HG02870 (cell line): ENCODE measurements around the gene KRTAP5-4.
"Not testable (repeated sequence)": the region's sequence is repeated elsewhere in the genome, so short reads cannot be mapped to it uniquely, and the experiment has no call there.

Source experiments
- ATAC-seq: cut with Tn5 transposase; IDR thresholded peaks from one replicate; pipeline ENCODE4 v1.9.1; 2021; ENCODE audit warnings: mild to moderate bottlenecking, moderate library complexity; ENCODE audit not compliant: unreplicated experiment

KRTAP5-4 gene

GRCh38 chr11:1622086-1622485 lies at the start of gene KRTAP5-4:
TSS of gene KRTAP5-4 (minus strand) at chr11:1622138. CDS start at chr11:1622093, 45 bp downstream.
- no peak for ATAC-seq

GRCh38 chr11:1671658-1672057 lies 49.7 kb upstream of the KRTAP5-4 start:
- no peak for ATAC-seq

GRCh38 chr11:1670905-1671371 lies 49.0 kb upstream of the KRTAP5-4 start:
- no peak for ATAC-seq

- not testable (repeated sequence) for ATAC-seq
Observed at GRCh38 chr11:1670457-1670856, 48.5 kb upstream of the KRTAP5-4 start.

- no peak for ATAC-seq
Observed at GRCh38 chr11:1669546-1670218, 47.7 kb upstream of the KRTAP5-4 start.

- ATAC-seq, result no peak
Observed at GRCh38 chr11:1668911-1669473, 47.1 kb upstream of the KRTAP5-4 start.

GRCh38 chr11:1667906-1668305 lies 46.0 kb upstream of the KRTAP5-4 start:
- no peak for ATAC-seq

GRCh38 chr11:1667121-1667850 lies 45.3 kb upstream of the KRTAP5-4 start:
- ATAC-seq, result no peak

- no peak for ATAC-seq
Observed at GRCh38 chr11:1665313-1665712, 43.4 kb upstream of the KRTAP5-4 start.

- not testable (repeated sequence) for ATAC-seq
Observed at GRCh38 chr11:1662699-1663283, 40.9 kb upstream of the KRTAP5-4 start.

GRCh38 chr11:1661454-1662269 lies 39.7 kb upstream of the KRTAP5-4 start:
- ATAC-seq, result not testable (repeated sequence)

- ATAC-seq, result no peak
Observed at GRCh38 chr11:1660111-1660867, 38.4 kb upstream of the KRTAP5-4 start.

- ATAC-seq, result no peak
Observed at GRCh38 chr11:1659506-1659905, 37.6 kb upstream of the KRTAP5-4 start.

GRCh38 chr11:1656670-1657069 lies 34.7 kb upstream of the KRTAP5-4 start:
- ATAC-seq, result no peak

GRCh38 chr11:1656061-1656441 lies 34.1 kb upstream of the KRTAP5-4 start:
- no peak for ATAC-seq

GRCh38 chr11:1655168-1656060 lies 33.5 kb upstream of the KRTAP5-4 start:
- no peak for ATAC-seq

GRCh38 chr11:1654388-1655167 lies 32.6 kb upstream of the KRTAP5-4 start:
- ATAC-seq, result no peak
